Measurements from ENCODE around the gene RNF114. TPM values are rescaled to one million over a fixed set of nuclear protein-coding genes. Genes with fewer than 3 reads are reported as not detected.

The RNF114 gene
- polyA plus RNA-seq, 1 donor (not counting 4 experiments of a cell fraction or from before 2014, with no cell fraction given), result 58.4 TPM

- Histone ChIP-seq H3K4me2 (ENCODE audit: control insufficient read depth, extremely low read depth, insufficient read depth, low read depth, low read length) (peak overlapping the region; percentile 63), H3K9me1 (ENCODE audit: control insufficient read depth, extremely low read depth, insufficient read depth, low read length) (no peaks in the 10 kb centered on the region), H3K27ac (ENCODE audit: control insufficient read depth, insufficient read depth, low read length) (no peak overlapping the region), H2AFZ (ENCODE audit: control insufficient read depth, low read length) (no peak overlapping the region), H3K4me3 (ENCODE audit: control insufficient read depth in 2 of 3, extremely low read depth in 1 of 3, insufficient read depth in 2 of 3, low read depth in 1 of 3, low read length in 3 of 3) (peak overlapping the region in 1 of 3 experiments; percentile 39), H3K36me3 (ENCODE audit: control insufficient read depth in 2 of 2, extremely low read depth in 1 of 2, insufficient read depth in 2 of 2, low read length in 2 of 2) (no peaks in the 10 kb centered on the region), H3K4me1 (ENCODE audit: control insufficient read depth, extremely low read depth, insufficient read depth, low read length) (peaks cover 12% of the 10 kb centered on the region), H4K20me1 (ENCODE audit: control insufficient read depth, extremely low read depth, insufficient read depth, low read length) (no peaks in the 10 kb centered on the region), H3K9ac (ENCODE audit: control insufficient read depth, extremely low read depth, insufficient read depth, low read length) (peak overlapping the region; percentile 14), H3K27me3 (ENCODE audit: control insufficient read depth, extremely low read depth, insufficient read depth, low read length) (peaks cover 26% of the 10 kb centered on the region), H3K9me3 (ENCODE audit: control insufficient read depth, low read depth, low read length) (no peaks in the 10 kb centered on the region), H3K79me2 (ENCODE audit: control insufficient read depth, insufficient read depth, low read length) (no peaks in the 10 kb centered on the region)
- no peak for DNase-seq (ENCODE audit: low read depth, low spot score)
- FAIRE-seq, result no peak
- TF ChIP-seq EZH2 (IDR thresholded peaks at IDR 0.05; ENCODE audit: low read length) (no peak), CTCF (optimal IDR thresholded peaks at IDR 0.05 in 1 of 3, IDR thresholded peaks at IDR 0.05 in 1 of 3, conservative IDR thresholded peaks at IDR 0.05 in 1 of 3; ENCODE audit: extremely low read depth in 1 of 3, insufficient read depth in 2 of 3, low read length in 3 of 3) (no peak)
- dilution Hi-C loops (cut with MboI; ENCODE audit: extremely low pct_ligation_motif_present, low sequenced_read_pairs), result no loop called here
These were observed 47.1 kb downstream of the RNF114 start for GRCh38 chr20:49983123-49983847.

- H3K4me2 ChIP-seq (ENCODE audit: control insufficient read depth, extremely low read depth, insufficient read depth, low read depth, low read length), result no peak overlapping the region
- H3K4me1 ChIP-seq (ENCODE audit: control insufficient read depth, extremely low read depth, insufficient read depth, low read length), result peaks cover 9% of the 10 kb centered on the region
- no peak overlapping the region for H3K9ac ChIP-seq (ENCODE audit: control insufficient read depth, extremely low read depth, insufficient read depth, low read length)
- DNase-seq (ENCODE audit: low read depth, low spot score) (no peak), FAIRE-seq (no peak)
- H3K4me3 ChIP-seq (ENCODE audit: control insufficient read depth in 2 of 3, extremely low read depth in 1 of 3, insufficient read depth in 2 of 3, low read depth in 1 of 3, low read length in 3 of 3), result no peak overlapping the region
- H2AFZ ChIP-seq (ENCODE audit: control insufficient read depth, low read length), result no peak overlapping the region
- no peaks in the 10 kb centered on the region for H3K36me3 ChIP-seq (ENCODE audit: control insufficient read depth in 2 of 2, extremely low read depth in 1 of 2, insufficient read depth in 2 of 2, low read length in 2 of 2)
- no peaks in the 10 kb centered on the region for H3K9me3 ChIP-seq (ENCODE audit: control insufficient read depth, low read depth, low read length)
- H3K79me2 ChIP-seq (ENCODE audit: control insufficient read depth, insufficient read depth, low read length), result no peaks in the 10 kb centered on the region
- H3K27ac ChIP-seq (ENCODE audit: control insufficient read depth, insufficient read depth, low read length), result no peak overlapping the region
- dilution Hi-C loops (cut with MboI; ENCODE audit: extremely low pct_ligation_motif_present, low sequenced_read_pairs), result no loop called here
- TF ChIP-seq EZH2 (IDR thresholded peaks at IDR 0.05; ENCODE audit: low read length) (no peak), CTCF (optimal IDR thresholded peaks at IDR 0.05 in 1 of 3, IDR thresholded peaks at IDR 0.05 in 1 of 3, conservative IDR thresholded peaks at IDR 0.05 in 1 of 3; ENCODE audit: extremely low read depth in 1 of 3, insufficient read depth in 2 of 3, low read length in 3 of 3) (no peak)
- no peaks in the 10 kb centered on the region for H3K9me1 ChIP-seq (ENCODE audit: control insufficient read depth, extremely low read depth, insufficient read depth, low read length)
- no peaks in the 10 kb centered on the region for H4K20me1 ChIP-seq (ENCODE audit: control insufficient read depth, extremely low read depth, insufficient read depth, low read length)
- peaks cover 26% of the 10 kb centered on the region for H3K27me3 ChIP-seq (ENCODE audit: control insufficient read depth, extremely low read depth, insufficient read depth, low read length)
These were observed 47.7 kb downstream of the RNF114 start for GRCh38 chr20:49983848-49984408.
